ENCODE results near the gene MAN2A2. TPM values are rescaled to one million over a fixed set of nuclear protein-coding genes. Genes with fewer than 3 reads are reported as not detected.

Gene MAN2A2
- total and polyA plus RNA-seq, 2 donors (not counting 3 experiments of a cell fraction or from before 2014, with no cell fraction given): 60.9 to 77.7 TPM

GRCh38 chr15:90955624-90956273, 52.6 kb downstream of the MAN2A2 start:
- no TSS peak for BruUV-seq (replicated peaks)
- dilution Hi-C loops (cut with MboI; ENCODE audit: extremely low pct_ligation_motif_present, low sequenced_read_pairs): no loop called here

More at GRCh38 chr15:90955624-90956273, 52.6 kb downstream of the MAN2A2 start:
- H3K27me3 ChIP-seq (ENCODE audit: control insufficient read depth in 2 of 2, insufficient read depth in 2 of 2, low read length in 2 of 2): no peaks in the 10 kb centered on the region
- H3K9ac ChIP-seq (replicated peaks; ENCODE audit: extremely low read depth, insufficient read depth, low read length): peak overlapping the region; percentile 95
- H2AFZ ChIP-seq (ENCODE audit: low read depth, low read length): no peak overlapping the region
- TF ChIP-seq CTCF (IDR thresholded peaks at IDR 0.05; ENCODE audit: extremely low read depth in 1 of 2, insufficient read depth in 1 of 2, low read depth in 1 of 2, low read length in 2 of 2) (no peak), MYC (IDR thresholded peaks at IDR 0.05; ENCODE audit: low read depth, low read length) (no peak), MAX (IDR thresholded peaks at IDR 0.05; ENCODE audit: insufficient read depth, insufficient read length) (no peak), GATA2 (IDR thresholded peaks at IDR 0.05; ENCODE audit: insufficient read depth, insufficient read length, low read depth, low read length) (no peak), JUN (IDR thresholded peaks at IDR 0.05; ENCODE audit: borderline replicate concordance, insufficient read depth, insufficient read length, low read depth) (no peak), EZH2 (IDR thresholded peaks at IDR 0.05; ENCODE audit: borderline replicate concordance, low read depth, low read length, severe bottlenecking) (no peak), POLR2A (IDR thresholded peaks at IDR 0.05; ENCODE audit: low read depth, low read length) (no peak), FOS (IDR thresholded peaks at IDR 0.05; ENCODE audit: borderline replicate concordance, insufficient read depth, low read length) (no peak), POLR2AphosphoS5 (IDR thresholded peaks at IDR 0.05; ENCODE audit: insufficient read depth, low read depth, low read length) (no peak)
- H3K79me2 ChIP-seq (ENCODE audit: control insufficient read depth, insufficient read depth, low read length): peaks cover 3% of the 10 kb centered on the region
- intact Hi-C loops (cut with micrococcal nuclease): loop anchor here (1.0 to 2.0 kb wide), 4 partner anchors 23 to 94 kb away; partner anchors contain the start of genes HDDC3, PRC1 and VPS33B
- H3K9me1 ChIP-seq (replicated peaks; ENCODE audit: control insufficient read depth, extremely low read depth, insufficient read depth, low read length): no peaks in the 10 kb centered on the region
- H3K4me1 ChIP-seq (ENCODE audit: control insufficient read depth, extremely low read depth, insufficient read depth, low read length): peaks cover 13% of the 10 kb centered on the region
- DNase-seq (ENCODE audit: low read depth, low spot score) (no peak), FAIRE-seq (peak; percentile 66)
- H3K27ac ChIP-seq (ENCODE audit: insufficient read depth, low read depth, low read length): peak overlapping the region; percentile 96
- H3K4me2 ChIP-seq (ENCODE audit: insufficient read depth, low read length): peak overlapping the region; percentile 82
- peak overlapping the region in 1 of 3 experiments; percentile 67 for H3K4me3 ChIP-seq (replicated peaks in 1 of 3; ENCODE audit: insufficient read depth in 1 of 3, low read depth in 1 of 3, low read length in 3 of 3)
- H3K9me3 ChIP-seq (replicated peaks; ENCODE audit: control insufficient read depth, insufficient read depth, low read length): no peaks in the 10 kb centered on the region
- ChIA-PET POLR2A (interaction anchor here (0.5 kb wide), 1 partner anchor 57 kb away, joined by 4 read pairs; no protein-coding TSS in a partner anchor), CTCF (interaction anchor here (1.0 to 6.9 kb wide), 31 partner anchors 8 to 317 kb away, joined by 3 to 155 read pairs (median 10); partner anchors contain the start of genes HDDC3, PRC1, UNC45A and VPS33B)
- H4K20me1 ChIP-seq (replicated peaks; ENCODE audit: control insufficient read depth, extremely low read depth, insufficient read depth, low read length): no peaks in the 10 kb centered on the region
- H3K36me3 ChIP-seq (ENCODE audit: control insufficient read depth in 2 of 2, extremely low read depth in 1 of 2, insufficient read depth in 2 of 2, low read length in 2 of 2): peaks cover 8 to 24% of the 10 kb centered on the region in 2 experiments
